Pons (tissue), 1 donor: ENCODE measurements around the gene KRTAP4-16.
"Not testable (repeated sequence)": the region's sequence is repeated elsewhere in the genome, so short reads cannot be mapped to it uniquely, and the experiment has no call there.

Experiments
- DNase-seq: peaks from one replicate; pipeline ENCODE4 v3.0.0-alpha.2; 2016; ENCODE audit warnings: low spot score

The KRTAP4-16 gene

GRCh38 chr17:41101586-41102259, at the start of gene KRTAP4-16:
TSS of gene KRTAP4-16 (minus strand) at chr17:41102209. CDS start at chr17:41102209, 0 bp downstream.
- DNase-seq: no peak

GRCh38 chr17:41151525-41151924, 49.5 kb upstream of the KRTAP4-16 start:
- DNase-seq: no peak

- no peak for DNase-seq
These were observed 48.0 kb upstream of the KRTAP4-16 start for GRCh38 chr17:41150026-41150425.

GRCh38 chr17:41149652-41149985, 47.6 kb upstream of the KRTAP4-16 start, which contains the start of gene KRTAP4-5:
TSS of gene KRTAP4-5 (minus strand) at chr17:41149825. CDS start at chr17:41149767, 58 bp downstream.
- DNase-seq: no peak

- DNase-seq: not testable (repeated sequence)
These were observed 47.1 kb upstream of the KRTAP4-16 start for GRCh38 chr17:41148971-41149651.

GRCh38 chr17:41147531-41148204, 45.7 kb upstream of the KRTAP4-16 start:
- DNase-seq: no peak

- no peak for DNase-seq
These were observed 43.3 kb upstream of the KRTAP4-16 start for GRCh38 chr17:41145261-41145660.

- no peak for DNase-seq
These were observed 42.8 kb upstream of the KRTAP4-16 start for GRCh38 chr17:41144846-41145245.

- no peak for DNase-seq
These were observed 39.4 kb upstream of the KRTAP4-16 start for GRCh38 chr17:41141361-41141760.

- no peak for DNase-seq
These were observed 38.5 kb upstream of the KRTAP4-16 start, which contains the start of gene KRTAP4-6 for GRCh38 chr17:41140360-41141131. TSS of gene KRTAP4-6 (minus strand) at chr17:41140544. CDS start at chr17:41140487, 57 bp downstream.

GRCh38 chr17:41139865-41140264, 37.9 kb upstream of the KRTAP4-16 start:
- not testable (repeated sequence) for DNase-seq

GRCh38 chr17:41133880-41134735, 32.1 kb upstream of the KRTAP4-16 start:
- no peak for DNase-seq

- no peak for DNase-seq
These were observed 30.0 kb upstream of the KRTAP4-16 start for GRCh38 chr17:41131979-41132378.

- no peak for DNase-seq
These were observed 25.4 kb upstream of the KRTAP4-16 start for GRCh38 chr17:41127371-41127770.

GRCh38 chr17:41126412-41126811, 24.4 kb upstream of the KRTAP4-16 start:
- DNase-seq: no peak

- DNase-seq: no peak
These were observed 23.1 kb upstream of the KRTAP4-16 start for GRCh38 chr17:41125064-41125463.

GRCh38 chr17:41123991-41124371, 22.0 kb upstream of the KRTAP4-16 start, which contains the start of gene KRTAP4-12:
TSS of gene KRTAP4-12 (minus strand) at chr17:41124182. CDS start at chr17:41124122, 60 bp downstream.
- DNase-seq: not testable (repeated sequence)

- DNase-seq: not testable (repeated sequence)
These were observed 21.4 kb upstream of the KRTAP4-16 start for GRCh38 chr17:41123292-41123990.

GRCh38 chr17:41121742-41122141, 19.7 kb upstream of the KRTAP4-16 start:
- DNase-seq: no peak
